GM12878 (cell line): ENCODE results near the gene WDR53.

ENCODE experiments used
- CTCF ChIP-seq, 3 experiments: IDR thresholded peaks in 2 of 3; conservative IDR thresholded peaks in 1 of 3; 2 replicates each; pipeline ENCODE4 v1.5.1; 2011; ENCODE audit warnings: low read depth in 3 of 3, low read length in 3 of 3, mild to moderate bottlenecking in 3 of 3, control low read depth in 2 of 3, moderate library complexity in 2 of 3, inconsistent platforms in 1 of 3, mixed read lengths in 1 of 3; ENCODE audit not compliant: control insufficient read depth in 2 of 3, insufficient read depth in 1 of 3; ENCODE audit errors: extremely low read depth in 1 of 3
- HCFC1 ChIP-seq: fragments of 150-350 bp; IDR thresholded peaks from 2 replicates; pipeline ENCODE4 v1.6.1; 2014; ENCODE audit warnings: low read length
- HDAC6 ChIP-seq: fragments of 200-600 bp; sonication (generic); IDR thresholded peaks from one replicate; pipeline ENCODE4 v1.8.0; 2017; ENCODE audit warnings: antibody characterized with exemption; ENCODE audit not compliant: unreplicated experiment
- KDM1A ChIP-seq: fragments of 200-600 bp; sonication (generic); IDR thresholded peaks from 2 replicates; pipeline ENCODE4 v1.6.1; 2016; ENCODE audit warnings: borderline replicate concordance
- MAX ChIP-seq: IDR thresholded peaks from 2 replicates; pipeline ENCODE4 v1.6.1; 2012; ENCODE audit warnings: low read depth, low read length, improper control_type of control experiment
- POLR2AphosphoS2 ChIP-seq: IDR thresholded peaks from 2 replicates; pipeline ENCODE4 v1.6.1; 2011; ENCODE audit warnings: low read depth, mild to moderate bottlenecking, low read length, improper control_type of control experiment, moderate library complexity
- SP1 ChIP-seq: IDR thresholded peaks from one replicate; pipeline ENCODE4 v1.6.1; 2011; ENCODE audit warnings: low read depth, low read length
- SREBF1 ChIP-seq: IDR thresholded peaks from 2 replicates; pipeline ENCODE4 v1.6.1; 2012; ENCODE audit warnings: mild to moderate bottlenecking, low read length
- SRF ChIP-seq, 2 experiments: IDR thresholded peaks; 2 replicates each; pipeline ENCODE4 v1.6.1; 2011; ENCODE audit warnings: low read depth in 2 of 2, low read length in 2 of 2, mild to moderate bottlenecking in 1 of 2, moderate library complexity in 1 of 2
- YBX1 ChIP-seq: fragments of 450-650 bp; IDR thresholded peaks from 2 replicates; pipeline ENCODE4 v1.6.1; 2016; ENCODE audit warnings: antibody characterized with exemption
- YY1 ChIP-seq: IDR thresholded peaks from 2 replicates; pipeline ENCODE4 v1.6.1; 2011; ENCODE audit warnings: low read depth, mild to moderate bottlenecking, low read length
- ZBTB40 ChIP-seq: fragments of 450-650 bp; IDR thresholded peaks from 2 replicates; pipeline ENCODE4 v1.6.1; 2016; ENCODE audit warnings: mild to moderate bottlenecking, moderate library complexity, borderline replicate concordance
- ZNF384 ChIP-seq: IDR thresholded peaks from 2 replicates; pipeline ENCODE4 v1.6.1; 2012; ENCODE audit warnings: low read depth, mild to moderate bottlenecking, low read length, improper control_type of control experiment, borderline replicate concordance
- ZZZ3 ChIP-seq: IDR thresholded peaks from 2 replicates; pipeline ENCODE4 v1.6.1; 2011; ENCODE audit warnings: low read depth; ENCODE audit not compliant: control insufficient read depth, insufficient read length

GRCh38 chr3:196525141-196525540 is 43.2 kb downstream of the WDR53 start:
- TF ChIP-seq ZBTB40 = no peak
- no peak for TF ChIP-seq ZZZ3
- no peak for TF ChIP-seq SREBF1
- TF ChIP-seq CTCF (IDR thresholded peaks at IDR 0.05 in 2 of 3, conservative IDR thresholded peaks at IDR 0.05 in 1 of 3; ENCODE audit: control insufficient read depth in 2 of 3, extremely low read depth in 1 of 3, insufficient read depth in 1 of 3, low read depth in 3 of 3, low read length in 3 of 3) = no peak
- no peak for TF ChIP-seq SRF (IDR thresholded peaks at IDR 0.05; ENCODE audit: low read depth in 2 of 2, low read length in 2 of 2)
- TF ChIP-seq KDM1A = no peak
- TF ChIP-seq MAX = no peak
- TF ChIP-seq YBX1 = no peak
- no peak for TF ChIP-seq YY1
- no peak for TF ChIP-seq POLR2AphosphoS2
- TF ChIP-seq SP1 = no peak
- TF ChIP-seq HCFC1 = no peak
- no peak for TF ChIP-seq ZNF384
- no peak for TF ChIP-seq HDAC6
